NB4 (cell line): Measurements from ENCODE around the gene TMEM97.
"Not testable (repeated sequence)": the region's sequence is repeated elsewhere in the genome, so short reads cannot be mapped to it uniquely, and the experiment has no call there.

ENCODE experiments used
- DNase-seq: peaks from one replicate; pipeline ENCODE4 v3.0.0; 2010; ENCODE audit warnings: low read depth
- H3K4me3 ChIP-seq: one replicate; pipeline ENCODE4 v1.5.1; 2011; ENCODE audit warnings: mild to moderate bottlenecking, low read depth, low read length, moderate library complexity
- MYC ChIP-seq: IDR thresholded peaks from 2 replicates; pipeline ENCODE4 v1.6.1; 2011; ENCODE audit warnings: low read depth, low read length
- POLR2A ChIP-seq: IDR thresholded peaks from 2 replicates; pipeline ENCODE4 v1.6.1; 2011; ENCODE audit warnings: mild to moderate bottlenecking; ENCODE audit not compliant: insufficient read length; ENCODE audit errors: extremely low read depth
- TF ChIP-seq, protein P1 (sequence below): IDR thresholded peaks from 2 replicates; pipeline ENCODE4 v1.6.1; 2011; ENCODE audit warnings: low read depth, low read length
- TF ChIP-seq, protein P2 (sequence below): IDR thresholded peaks from one replicate; pipeline ENCODE4 v1.5.1; 2012; ENCODE audit warnings: low read depth, low read length

Gene TMEM97

DNA sequence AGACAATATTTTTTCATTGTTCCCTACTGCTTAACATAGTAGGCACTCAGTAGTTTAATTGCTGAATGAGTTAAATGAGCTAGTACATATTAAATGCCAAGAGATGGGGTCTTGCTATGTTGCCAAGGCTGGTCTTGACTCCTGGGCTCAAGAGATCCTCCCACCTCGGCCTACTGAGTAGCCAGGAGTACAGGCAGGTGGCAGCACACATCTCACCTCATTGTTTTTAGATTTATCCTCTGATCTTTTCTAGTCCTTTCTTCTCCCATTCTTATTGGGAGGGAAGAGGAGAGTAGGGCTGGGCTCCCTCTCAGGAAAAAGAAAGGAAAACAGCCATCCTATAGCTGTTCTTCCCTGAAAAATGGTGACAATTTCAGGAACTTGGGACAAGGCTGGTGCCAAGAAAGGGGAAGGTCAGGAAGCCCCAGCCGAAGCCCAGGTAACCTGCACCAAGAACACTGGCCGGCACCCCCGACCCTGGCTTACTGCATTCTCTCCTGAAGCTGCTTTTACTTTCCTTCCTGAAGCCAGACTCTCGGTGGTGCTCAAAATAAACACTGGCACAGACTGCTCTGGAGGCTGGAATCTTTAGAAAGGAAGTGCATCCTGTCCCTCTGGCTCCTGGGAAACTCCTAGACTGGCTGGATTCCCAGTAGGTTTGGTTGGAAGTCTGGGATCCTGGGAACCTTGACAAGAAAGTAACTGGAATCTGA, 19.2 kb downstream of the TMEM97 start:
- no peak overlapping the region for H3K4me3 ChIP-seq
- DNase-seq: no peak
- TF ChIP-seq, protein P1, sequence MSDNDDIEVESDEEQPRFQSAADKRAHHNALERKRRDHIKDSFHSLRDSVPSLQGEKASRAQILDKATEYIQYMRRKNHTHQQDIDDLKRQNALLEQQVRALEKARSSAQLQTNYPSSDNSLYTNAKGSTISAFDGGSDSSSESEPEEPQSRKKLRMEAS: no peak
- no peak for TF ChIP-seq MYC
- TF ChIP-seq POLR2A: no peak
- TF ChIP-seq, protein P2, sequence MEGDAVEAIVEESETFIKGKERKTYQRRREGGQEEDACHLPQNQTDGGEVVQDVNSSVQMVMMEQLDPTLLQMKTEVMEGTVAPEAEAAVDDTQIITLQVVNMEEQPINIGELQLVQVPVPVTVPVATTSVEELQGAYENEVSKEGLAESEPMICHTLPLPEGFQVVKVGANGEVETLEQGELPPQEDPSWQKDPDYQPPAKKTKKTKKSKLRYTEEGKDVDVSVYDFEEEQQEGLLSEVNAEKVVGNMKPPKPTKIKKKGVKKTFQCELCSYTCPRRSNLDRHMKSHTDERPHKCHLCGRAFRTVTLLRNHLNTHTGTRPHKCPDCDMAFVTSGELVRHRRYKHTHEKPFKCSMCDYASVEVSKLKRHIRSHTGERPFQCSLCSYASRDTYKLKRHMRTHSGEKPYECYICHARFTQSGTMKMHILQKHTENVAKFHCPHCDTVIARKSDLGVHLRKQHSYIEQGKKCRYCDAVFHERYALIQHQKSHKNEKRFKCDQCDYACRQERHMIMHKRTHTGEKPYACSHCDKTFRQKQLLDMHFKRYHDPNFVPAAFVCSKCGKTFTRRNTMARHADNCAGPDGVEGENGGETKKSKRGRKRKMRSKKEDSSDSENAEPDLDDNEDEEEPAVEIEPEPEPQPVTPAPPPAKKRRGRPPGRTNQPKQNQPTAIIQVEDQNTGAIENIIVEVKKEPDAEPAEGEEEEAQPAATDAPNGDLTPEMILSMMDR: no peak

DNA sequence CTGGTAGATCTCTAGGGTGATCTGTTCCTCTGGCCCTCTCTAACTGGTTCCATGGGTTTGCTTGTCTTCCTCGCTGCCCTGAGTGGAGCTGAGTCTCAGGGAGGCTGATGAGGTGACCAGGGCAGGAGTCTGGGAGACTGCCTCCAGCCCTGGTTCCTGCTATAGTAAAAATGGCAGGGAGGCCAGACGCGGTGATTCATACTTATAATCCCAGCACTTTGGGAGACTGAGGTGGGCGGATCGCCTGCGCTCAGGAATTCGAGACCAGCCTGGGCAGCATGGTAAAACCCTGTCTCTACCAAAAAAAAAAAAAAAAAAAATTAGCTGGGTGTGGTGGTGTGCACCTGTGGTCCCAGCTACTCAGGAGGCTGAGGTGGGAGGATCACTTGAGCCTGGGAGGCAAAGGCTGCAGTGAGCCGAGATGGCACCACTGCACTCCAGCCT, 19.8 kb downstream of the TMEM97 start:
- not testable (repeated sequence) for DNase-seq, H3K4me3 ChIP-seq

DNA sequence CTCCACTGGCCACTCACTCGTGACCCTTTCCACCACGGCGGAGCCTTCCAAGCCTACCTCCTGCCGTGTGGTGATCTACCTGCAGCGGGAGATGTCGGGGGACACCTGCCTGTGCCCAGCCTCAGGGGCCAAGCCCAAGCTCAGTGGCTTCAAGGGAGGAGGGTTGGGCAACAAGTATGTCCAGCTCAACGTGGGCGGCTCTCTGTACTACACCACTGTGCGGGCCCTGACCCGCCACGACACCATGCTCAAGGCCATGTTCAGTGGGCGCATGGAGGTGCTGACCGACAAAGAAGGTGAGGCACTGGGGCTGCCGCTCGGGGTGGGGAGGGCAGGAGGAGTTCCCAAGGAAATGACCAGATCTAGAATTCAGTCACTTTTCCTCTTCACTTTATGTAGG, 20.4 kb downstream of the TMEM97 start:
- H3K4me3 ChIP-seq: no peak overlapping the region
- TF ChIP-seq MYC: no peak
- TF ChIP-seq POLR2A: no peak
- TF ChIP-seq, protein P2: no peak
- TF ChIP-seq, protein P1: no peak
- no peak for DNase-seq

DNA sequence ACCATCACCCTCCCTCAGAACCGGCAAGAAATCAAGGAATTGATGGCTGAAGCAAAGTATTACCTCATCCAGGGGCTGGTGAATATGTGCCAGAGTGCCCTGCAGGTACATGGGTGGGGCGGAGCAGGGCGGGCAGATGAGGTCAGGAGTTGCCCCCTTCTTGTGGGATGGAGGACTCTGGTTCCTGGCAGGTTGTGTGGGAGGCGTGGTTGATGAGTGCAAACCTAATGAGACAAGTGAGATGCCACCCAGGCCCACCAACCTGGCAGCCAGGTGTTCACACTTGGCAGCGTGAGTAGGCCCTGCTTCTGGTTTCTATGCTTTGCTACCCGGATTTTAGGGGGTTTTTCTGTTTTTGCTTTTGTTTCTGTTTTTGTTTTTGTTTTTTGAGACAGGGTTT, 21.4 kb downstream of the TMEM97 start:
- no peak overlapping the region for H3K4me3 ChIP-seq
- no peak for DNase-seq
- TF ChIP-seq MYC (no peak), POLR2A (no peak)
- TF ChIP-seq, protein P2: no peak
- TF ChIP-seq, protein P1: no peak

DNA sequence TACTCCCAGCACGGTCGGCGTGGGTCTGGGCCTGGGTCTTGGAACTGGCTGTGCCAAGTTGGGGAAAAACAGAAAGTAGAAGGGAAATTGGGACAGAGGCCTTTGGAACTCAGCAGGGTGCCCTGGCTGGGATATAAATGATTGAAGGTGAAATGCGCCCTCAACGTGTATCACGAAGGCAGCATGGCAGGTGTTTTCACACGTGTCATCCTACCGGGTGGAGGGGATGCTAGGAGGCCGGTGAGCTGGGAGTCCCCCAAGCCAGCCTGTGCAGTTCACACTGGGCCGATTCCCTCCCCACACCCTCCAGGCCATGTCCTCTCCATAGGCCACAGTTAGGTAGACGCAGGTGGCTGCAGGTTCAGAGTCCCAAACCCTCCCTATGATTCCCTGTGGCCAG, 22.5 kb downstream of the TMEM97 start:
- TF ChIP-seq, protein P2: no peak
- TF ChIP-seq, protein P1: no peak
- no peak for TF ChIP-seq MYC
- TF ChIP-seq POLR2A: no peak
- no peak for DNase-seq
- no peak overlapping the region for H3K4me3 ChIP-seq

DNA sequence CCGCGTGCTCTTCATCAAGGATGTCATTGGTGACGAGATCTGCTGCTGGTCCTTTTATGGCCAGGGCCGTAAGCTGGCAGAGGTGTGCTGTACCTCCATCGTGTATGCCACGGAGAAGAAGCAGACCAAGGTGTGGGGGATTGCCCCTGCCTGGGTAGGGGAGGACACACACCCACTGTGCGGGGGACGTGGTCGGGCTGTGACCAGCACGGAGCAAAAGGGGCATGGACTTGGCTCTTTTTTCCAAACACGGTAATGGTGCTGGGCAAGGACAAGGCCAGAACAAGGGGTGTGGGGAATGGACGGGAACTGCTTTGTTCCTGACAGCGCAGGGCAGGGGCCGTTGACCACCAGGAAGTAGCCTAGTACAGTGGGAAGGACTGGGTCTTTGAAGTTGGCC, 23.3 kb downstream of the TMEM97 start:
- H3K4me3 ChIP-seq: no peak overlapping the region
- no peak for TF ChIP-seq MYC
- no peak for TF ChIP-seq POLR2A
- TF ChIP-seq, protein P2: no peak
- TF ChIP-seq, protein P1: no peak
- no peak for DNase-seq
